ENCODE results near the gene C5AR1.
"Not testable (repeated sequence)": the region's sequence is repeated elsewhere in the genome, so short reads cannot be mapped to it uniquely, and the experiment has no call there.

The C5AR1 gene

DNA sequence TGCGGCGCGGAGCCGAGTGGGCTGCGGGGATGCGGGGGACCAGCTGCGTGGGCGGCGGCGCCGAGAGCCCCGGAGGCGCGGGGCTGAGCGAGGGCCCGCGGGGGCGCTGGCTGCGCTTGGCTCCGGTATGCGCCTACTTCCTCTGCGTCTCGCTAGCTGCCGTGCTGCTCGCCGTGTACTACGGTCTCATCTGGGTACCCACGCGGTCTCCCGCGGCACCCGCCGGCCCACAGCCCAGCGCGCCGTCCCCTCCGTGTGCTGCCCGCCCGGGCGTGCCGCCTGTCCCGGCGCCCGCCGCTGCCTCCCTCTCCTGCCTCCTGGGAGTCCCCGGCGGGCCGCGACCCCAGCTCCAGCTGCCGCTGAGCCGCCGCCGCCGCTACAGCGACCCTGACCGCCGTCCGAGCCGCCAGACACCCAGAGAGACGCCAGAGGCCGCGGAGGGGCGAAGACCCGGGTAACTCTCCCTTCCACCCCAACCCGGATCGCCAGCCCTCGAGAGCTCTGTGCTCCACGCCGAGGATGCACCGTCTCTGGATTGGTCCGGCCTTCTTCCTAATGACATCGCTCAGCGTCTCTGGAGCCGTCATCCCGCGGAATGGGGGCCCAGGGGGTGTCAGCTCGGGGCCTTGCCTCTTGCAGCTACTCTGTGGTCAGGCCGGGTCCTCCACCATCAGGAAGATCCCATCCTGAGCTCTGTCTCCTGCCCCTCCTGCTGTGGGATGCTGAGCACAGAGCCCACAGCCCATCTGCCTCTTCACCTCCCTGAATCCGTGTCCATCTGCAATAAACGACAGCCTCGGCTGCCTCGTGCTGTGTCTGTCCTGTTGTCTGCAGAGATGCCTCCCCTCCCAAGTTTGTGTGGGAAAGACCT lies 34.5 kb upstream of the C5AR1 start:
- no peak for TF ChIP-seq ZNF274 (IDR thresholded peaks at IDR 0.05; ENCODE audit: low read depth, low read length)
- H3K4me3 ChIP-seq (ENCODE audit: low read length), result peak overlapping the region; percentile 67; the same call in 1 of the 2 replicates

DNA sequence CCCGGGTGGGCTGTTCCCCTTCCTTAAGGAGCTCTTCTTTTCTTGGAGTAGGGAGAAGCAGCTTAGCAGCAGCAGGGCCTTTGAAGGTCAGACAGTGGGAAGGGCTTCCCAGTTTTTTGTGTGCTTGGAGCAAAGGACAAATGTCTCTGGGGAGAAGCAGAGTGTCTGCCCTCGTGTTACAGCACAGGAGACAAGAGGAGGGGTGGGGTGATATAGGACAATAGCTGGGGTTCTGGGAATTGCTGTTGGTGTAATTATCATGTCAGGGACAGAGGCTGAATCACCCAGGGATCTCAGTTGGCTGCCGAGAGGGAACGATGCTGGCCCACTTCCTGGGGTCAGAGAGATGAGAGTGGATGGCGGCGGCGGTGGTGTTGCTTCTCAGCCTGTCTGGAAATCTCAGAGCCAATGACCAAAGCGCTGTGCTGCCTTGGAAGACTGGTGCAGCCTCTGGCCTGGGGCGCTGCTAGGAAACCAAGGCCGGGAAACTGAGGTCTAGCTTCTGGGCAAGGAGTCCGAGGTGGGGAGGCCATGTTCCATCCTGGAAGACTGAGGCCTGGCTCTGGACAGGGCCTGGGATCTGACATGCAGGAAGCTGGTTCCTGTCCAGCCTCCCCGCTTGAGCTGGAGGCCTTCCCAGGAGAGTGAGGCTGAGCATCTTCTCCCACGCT lies 33.7 kb upstream of the C5AR1 start:
- no peak for TF ChIP-seq ZNF274 (IDR thresholded peaks at IDR 0.05; ENCODE audit: low read depth, low read length)
- no peak overlapping the region for H3K4me3 ChIP-seq (ENCODE audit: low read length)

GRCh38 chr19:47276513-47276912 lies 33.1 kb upstream of the C5AR1 start:
- H3K4me3 ChIP-seq (ENCODE audit: low read length), result not testable (repeated sequence)

DNA sequence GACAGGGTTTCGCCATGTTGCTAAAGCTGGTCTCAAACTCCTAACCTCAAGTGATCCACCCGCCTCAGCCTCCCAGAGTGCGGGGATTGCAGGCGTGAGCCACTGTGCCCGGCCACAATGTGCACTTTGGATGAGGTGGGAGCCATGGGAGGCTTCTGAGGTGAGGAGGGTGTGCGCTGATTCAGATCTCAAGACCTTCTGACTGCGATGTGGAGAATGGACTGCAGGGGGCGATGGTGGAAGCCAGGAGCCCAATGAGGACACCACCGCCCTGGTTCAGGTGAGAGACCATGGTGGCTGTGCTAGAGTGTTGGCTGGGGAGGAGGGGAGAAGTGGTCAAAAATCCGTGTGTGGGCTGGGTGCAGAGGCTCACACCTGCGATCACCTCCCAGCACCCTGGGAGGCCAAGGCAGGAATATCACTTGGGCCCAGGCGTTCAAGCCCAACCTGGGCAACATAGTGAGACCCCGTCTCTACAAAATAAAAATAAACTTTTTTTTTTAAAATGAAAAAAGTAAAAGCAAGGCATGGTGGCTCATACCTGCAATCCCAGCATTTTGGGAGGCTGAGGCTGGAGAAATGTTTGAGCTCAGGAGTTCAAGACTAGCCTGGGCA lies 29.4 kb upstream of the C5AR1 start:
- TF ChIP-seq ZNF274 (IDR thresholded peaks at IDR 0.05; ENCODE audit: low read depth, low read length), result no peak
- no peak overlapping the region for H3K4me3 ChIP-seq (ENCODE audit: low read length)

DNA sequence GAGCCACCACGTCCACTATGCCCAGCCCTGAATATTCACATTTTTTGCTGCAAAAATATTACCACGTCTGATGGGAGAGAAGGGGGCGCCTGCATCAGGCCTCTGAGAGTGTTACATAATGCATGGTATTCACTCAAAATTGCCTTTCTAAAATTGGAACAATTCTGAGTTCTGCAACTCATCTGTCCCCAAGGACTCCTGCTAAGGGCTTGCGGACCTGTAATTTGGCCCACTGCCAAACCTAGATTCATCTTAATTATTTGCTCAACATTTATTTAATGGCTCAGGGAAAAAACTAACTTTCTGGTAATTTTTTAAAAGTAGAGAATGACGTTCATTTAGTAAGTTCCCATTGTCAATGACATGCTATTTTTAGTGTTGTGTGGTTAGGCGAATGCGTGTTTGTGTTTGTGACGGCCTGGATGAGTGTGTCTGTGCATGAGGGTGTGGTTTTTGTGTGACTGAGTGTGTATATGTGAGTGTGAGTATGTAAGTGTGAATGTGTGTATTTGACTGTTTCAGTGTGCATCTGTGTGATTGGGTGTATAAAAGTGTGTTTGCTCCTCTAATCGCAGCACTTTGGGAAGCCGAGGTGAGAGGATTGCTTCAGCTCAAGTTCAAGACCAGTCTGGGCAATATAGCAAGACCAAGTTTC lies 26.1 kb upstream of the C5AR1 start:
- no peak for TF ChIP-seq ZNF274 (IDR thresholded peaks at IDR 0.05; ENCODE audit: low read depth, low read length)
- H3K4me3 ChIP-seq (ENCODE audit: low read length), result no peak overlapping the region

DNA sequence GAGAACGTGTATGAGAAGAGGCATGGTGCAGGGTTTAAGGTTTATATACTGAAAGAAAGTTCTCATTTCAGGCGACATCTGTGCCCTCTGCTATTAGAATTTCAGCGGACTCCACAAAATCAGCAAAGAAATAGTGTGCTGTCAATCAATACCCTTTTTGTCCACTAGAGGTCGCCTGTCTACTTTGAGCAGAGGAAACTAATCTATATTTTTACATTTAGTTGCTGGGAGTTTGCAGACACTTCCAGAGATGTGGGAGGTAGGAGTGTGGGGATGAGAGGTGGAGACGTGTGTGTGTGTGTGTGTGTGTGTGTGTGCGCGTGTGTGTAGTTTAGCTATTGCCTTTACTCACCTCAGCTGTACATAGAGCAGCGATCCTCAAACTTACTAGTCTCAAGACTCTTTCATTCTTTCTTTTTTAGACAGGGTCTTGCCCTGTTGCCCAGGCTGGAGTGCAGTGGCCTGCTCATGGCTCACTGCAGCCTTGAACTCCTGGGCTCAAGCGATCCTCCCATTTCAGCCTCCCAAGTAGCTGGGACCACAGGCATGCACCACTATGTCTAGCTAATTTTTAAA lies 25.2 kb upstream of the C5AR1 start:
- TF ChIP-seq ZNF274 (IDR thresholded peaks at IDR 0.05; ENCODE audit: low read depth, low read length), result no peak
- no peak overlapping the region for H3K4me3 ChIP-seq (ENCODE audit: low read length)

DNA sequence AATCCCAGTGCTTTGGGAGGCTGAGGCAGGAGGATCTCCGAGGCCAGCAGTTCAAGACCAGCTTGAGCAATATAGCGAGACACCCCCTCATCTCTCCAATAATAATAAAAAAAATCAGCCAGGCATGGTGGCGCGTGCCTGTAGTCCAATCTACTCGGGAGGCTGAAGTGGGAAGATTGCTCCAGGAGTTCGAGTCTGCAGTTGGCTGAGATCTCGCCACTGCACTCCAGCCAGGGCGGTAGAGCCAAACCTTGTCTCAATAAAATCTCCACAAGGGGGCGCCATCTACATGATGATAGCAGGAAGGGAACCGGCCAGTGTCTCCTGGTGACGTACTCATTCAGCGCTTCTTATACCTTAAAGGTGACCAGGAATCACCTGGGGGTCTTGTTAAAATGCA lies 13.6 kb upstream of the C5AR1 start:
- TF ChIP-seq ZNF274 (IDR thresholded peaks at IDR 0.05; ENCODE audit: low read depth, low read length), result no peak
- H3K4me3 ChIP-seq (ENCODE audit: low read length), result no peak overlapping the region

GRCh38 chr19:47300867-47301266 lies 8.8 kb upstream of the C5AR1 start:
- H3K4me3 ChIP-seq (ENCODE audit: low read length), result not testable (repeated sequence)

- H3K4me3 ChIP-seq (ENCODE audit: low read length), result no peak overlapping the region
- TF ChIP-seq ZNF274 (IDR thresholded peaks at IDR 0.05; ENCODE audit: low read depth, low read length), result no peak
Measured at GRCh38 chr19:47302249-47302648, 7.4 kb upstream of the C5AR1 start.

DNA sequence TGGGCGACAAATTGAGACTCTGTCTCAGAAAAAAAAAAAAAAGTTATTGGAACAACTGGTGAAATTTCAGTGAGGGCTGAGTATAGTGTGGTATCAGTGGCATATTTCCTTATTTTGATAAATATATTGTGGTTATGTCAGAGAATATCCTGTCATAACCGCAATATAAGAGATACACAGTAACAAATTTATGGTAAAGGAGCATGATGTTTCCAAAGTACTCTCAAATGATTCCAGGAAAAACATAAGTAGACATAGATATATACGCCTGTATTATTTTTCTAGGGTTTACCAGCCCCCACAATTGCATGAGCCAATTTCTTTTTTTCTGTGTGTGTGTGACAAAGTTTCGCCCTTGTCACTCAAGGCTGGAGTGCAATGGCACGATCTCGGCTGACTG lies 5.7 kb upstream of the C5AR1 start:
- TF ChIP-seq ZNF274 (IDR thresholded peaks at IDR 0.05; ENCODE audit: low read depth, low read length), result no peak
- no peak overlapping the region for H3K4me3 ChIP-seq (ENCODE audit: low read length)

DNA sequence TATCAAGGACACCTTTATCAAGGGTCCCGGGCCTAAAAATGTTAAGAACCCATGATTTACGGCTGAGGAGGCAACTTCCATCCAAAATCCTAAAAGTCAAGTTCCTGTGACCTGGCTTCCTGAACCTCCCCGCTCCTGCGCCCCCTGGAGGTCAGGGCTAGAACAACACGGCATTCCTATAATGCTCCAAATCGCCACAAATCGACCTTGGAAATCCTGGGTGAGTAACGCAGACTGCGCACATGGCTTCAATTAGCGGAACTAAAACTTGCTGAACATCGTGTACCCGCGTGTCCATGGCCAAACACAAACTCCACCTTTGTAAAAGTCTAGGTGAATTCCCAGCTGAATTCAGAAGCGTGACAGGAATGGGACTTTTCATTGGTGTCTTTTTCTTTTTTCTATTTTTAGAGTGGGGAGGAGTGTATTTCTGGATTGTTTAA lies 4.3 kb upstream of the C5AR1 start:
- TF ChIP-seq ZNF274 (IDR thresholded peaks at IDR 0.05; ENCODE audit: low read depth, low read length), result no peak
- H3K4me3 ChIP-seq (ENCODE audit: low read length), result no peak overlapping the region

- TF ChIP-seq ZNF274 (IDR thresholded peaks at IDR 0.05; ENCODE audit: low read depth, low read length), result no peak
- no peak overlapping the region for H3K4me3 ChIP-seq (ENCODE audit: low read length)
Measured at GRCh38 chr19:47306303-47306702, 3.4 kb upstream of the C5AR1 start.

- no peak overlapping the region for H3K4me3 ChIP-seq (ENCODE audit: low read length)
- no peak for TF ChIP-seq ZNF274 (IDR thresholded peaks at IDR 0.05; ENCODE audit: low read depth, low read length)
Measured at GRCh38 chr19:47309038-47309437, 623 bp upstream of the C5AR1 start.

DNA sequence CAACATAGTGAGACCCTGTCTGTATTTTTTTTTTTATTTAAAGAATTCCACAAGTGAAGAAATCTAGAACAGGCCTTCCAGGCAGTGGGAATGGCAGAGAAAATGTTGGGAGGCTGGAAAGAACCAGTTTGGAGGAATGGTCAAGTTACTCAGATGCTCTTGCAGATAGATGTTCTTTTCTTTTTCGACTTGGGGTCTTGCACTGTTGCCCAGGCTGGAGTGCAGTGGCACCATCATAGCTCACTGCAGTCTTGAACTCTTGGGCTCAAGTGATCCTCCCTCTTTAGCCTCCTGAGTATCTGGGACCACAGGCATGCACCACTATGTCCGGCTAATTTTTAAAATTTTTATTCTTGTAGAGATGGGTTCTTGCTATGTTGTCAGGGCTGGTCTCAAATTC lies 662 bp downstream of the C5AR1 start:
- no peak for TF ChIP-seq ZNF274 (IDR thresholded peaks at IDR 0.05; ENCODE audit: low read depth, low read length)
- no peak overlapping the region for H3K4me3 ChIP-seq (ENCODE audit: low read length)

All from GM08714 (cell line).